HEK293T (cell line): ENCODE data around the gene SLC2A13.

ENCODE experiments used
- CTBP1 ChIP-seq: fragments of 450-650 bp; IDR thresholded peaks from 2 replicates; pipeline ENCODE4 v1.6.1; 2016; ENCODE audit warnings: borderline replicate concordance
- FOXA1 ChIP-seq: fragments of 450-650 bp; IDR thresholded peaks from 2 replicates; pipeline ENCODE4 v1.6.1; 2016; ENCODE audit warnings: mild to moderate bottlenecking
- FOXM1 ChIP-seq: fragments of 450-650 bp; IDR thresholded peaks from 2 replicates; pipeline ENCODE4 v1.6.1; 2017; ENCODE audit warnings: mild to moderate bottlenecking, borderline replicate concordance
- SP1 ChIP-seq: fragments of 450-650 bp; IDR thresholded peaks from 2 replicates; pipeline ENCODE4 v1.6.1; 2017
- TARDBP ChIP-seq: fragments of 450-650 bp; IDR thresholded peaks from 2 replicates; pipeline ENCODE4 v1.6.1; 2016

GRCh38 chr12:39966721-39967120, 139.2 kb downstream of the SLC2A13 start:
- no peak for TF ChIP-seq CTBP1
- no peak for TF ChIP-seq TARDBP
- no peak for TF ChIP-seq FOXM1
- TF ChIP-seq FOXA1 = no peak
- no peak for TF ChIP-seq SP1
